ENCODE measurements around the gene SPAG16. TPM values are rescaled to one million over a fixed set of nuclear protein-coding genes. Genes with fewer than 3 reads are reported as not detected.

Gene SPAG16
- polyA plus RNA-seq, 2 of the 4 experiments (the other 2 are of a cell fraction): 19.1 to 27.6 TPM

DNA sequence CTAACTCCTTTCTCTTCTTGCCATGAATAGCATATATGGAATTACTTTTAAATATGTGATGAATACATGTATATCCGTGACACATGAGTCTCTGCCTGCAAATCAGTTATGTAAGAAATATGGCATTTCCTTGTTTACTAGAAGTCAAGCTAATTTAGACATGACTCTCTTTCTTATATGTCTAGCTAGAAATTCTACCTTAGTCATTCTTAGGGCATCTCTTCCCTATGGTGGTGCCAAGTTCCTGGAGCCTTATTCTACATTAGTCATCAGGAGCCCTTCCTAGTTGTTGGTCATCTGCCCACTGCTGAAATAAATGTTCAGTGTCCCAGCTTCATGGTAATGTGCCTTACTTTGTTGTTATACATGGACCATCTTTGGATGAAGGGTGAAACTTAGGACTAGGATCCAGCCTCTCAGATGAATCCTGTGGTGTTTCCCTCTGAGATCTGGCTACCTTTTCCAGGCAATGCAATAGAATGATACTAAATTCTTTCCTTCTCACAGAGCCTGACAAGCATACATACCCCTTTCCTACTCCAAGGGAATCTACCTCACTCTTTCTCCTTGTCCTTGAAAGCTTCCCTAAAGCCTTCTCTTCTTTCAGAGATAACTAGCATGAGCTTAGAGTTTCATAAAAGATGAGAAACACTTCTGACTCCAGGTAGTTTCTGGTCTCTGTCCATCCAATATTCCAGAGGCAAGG lies 711.3 kb downstream of the SPAG16 start:
- ATAC-seq (peak; percentile 99 to 100), FAIRE-seq (no peak), DNase-seq (ENCODE audit: low read depth in 1 of 2, low spot score in 1 of 2) (peak; percentile 42 to 86)
- 3% methylated on average over 1 of the region's 1 CpG for WGBS (ENCODE audit: missing lambda C conversion rate)
- H3K4me2 ChIP-seq: peak overlapping the region; percentile 74
- H3K9me3 ChIP-seq: peaks cover 4% of the 10 kb centered on the region; the same call in 1 of the 3 replicates
- H3K4me3 ChIP-seq: no peak overlapping the region
- TF ChIP-seq, protein P1, sequence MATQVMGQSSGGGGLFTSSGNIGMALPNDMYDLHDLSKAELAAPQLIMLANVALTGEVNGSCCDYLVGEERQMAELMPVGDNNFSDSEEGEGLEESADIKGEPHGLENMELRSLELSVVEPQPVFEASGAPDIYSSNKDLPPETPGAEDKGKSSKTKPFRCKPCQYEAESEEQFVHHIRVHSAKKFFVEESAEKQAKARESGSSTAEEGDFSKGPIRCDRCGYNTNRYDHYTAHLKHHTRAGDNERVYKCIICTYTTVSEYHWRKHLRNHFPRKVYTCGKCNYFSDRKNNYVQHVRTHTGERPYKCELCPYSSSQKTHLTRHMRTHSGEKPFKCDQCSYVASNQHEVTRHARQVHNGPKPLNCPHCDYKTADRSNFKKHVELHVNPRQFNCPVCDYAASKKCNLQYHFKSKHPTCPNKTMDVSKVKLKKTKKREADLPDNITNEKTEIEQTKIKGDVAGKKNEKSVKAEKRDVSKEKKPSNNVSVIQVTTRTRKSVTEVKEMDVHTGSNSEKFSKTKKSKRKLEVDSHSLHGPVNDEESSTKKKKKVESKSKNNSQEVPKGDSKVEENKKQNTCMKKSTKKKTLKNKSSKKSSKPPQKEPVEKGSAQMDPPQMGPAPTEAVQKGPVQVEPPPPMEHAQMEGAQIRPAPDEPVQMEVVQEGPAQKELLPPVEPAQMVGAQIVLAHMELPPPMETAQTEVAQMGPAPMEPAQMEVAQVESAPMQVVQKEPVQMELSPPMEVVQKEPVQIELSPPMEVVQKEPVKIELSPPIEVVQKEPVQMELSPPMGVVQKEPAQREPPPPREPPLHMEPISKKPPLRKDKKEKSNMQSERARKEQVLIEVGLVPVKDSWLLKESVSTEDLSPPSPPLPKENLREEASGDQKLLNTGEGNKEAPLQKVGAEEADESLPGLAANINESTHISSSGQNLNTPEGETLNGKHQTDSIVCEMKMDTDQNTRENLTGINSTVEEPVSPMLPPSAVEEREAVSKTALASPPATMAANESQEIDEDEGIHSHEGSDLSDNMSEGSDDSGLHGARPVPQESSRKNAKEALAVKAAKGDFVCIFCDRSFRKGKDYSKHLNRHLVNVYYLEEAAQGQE (IDR thresholded peaks at IDR 0.05): no peak
- TF ChIP-seq NPAS2 (CRISPR knock-in tag; IDR thresholded peaks at IDR 0.05; ENCODE audit: borderline replicate concordance) (no peak), TFCP2L1 (CRISPR knock-in tag; IDR thresholded peaks at IDR 0.05) (no peak), CBX2 (IDR thresholded peaks at IDR 0.05; ENCODE audit: borderline replicate concordance, low read depth) (no peak), FOSL2 (IDR thresholded peaks at IDR 0.05) (peak; percentile 92), FOSL2 (CRISPR knock-in tag; IDR thresholded peaks at IDR 0.05) (peak; percentile 91), POLR2AphosphoS2 (conservative IDR thresholded peaks at IDR 0.05; ENCODE audit: low read length) (no peak), HEYL (CRISPR knock-in tag; IDR thresholded peaks at IDR 0.05) (no peak), EP300 (IDR thresholded peaks at IDR 0.05) (peak in 1 of 2 experiments; percentile 26; a peak in 1 of 5 replicates), JUNB (IDR thresholded peaks at IDR 0.05) (peak; percentile 91), PHF8 (IDR thresholded peaks at IDR 0.05; ENCODE audit: borderline replicate concordance, low read depth) (no peak), JUN (IDR thresholded peaks at IDR 0.05) (peak in 1 of 2 experiments; percentile 59; a peak in 1 of 5 replicates), SMC3 (IDR thresholded peaks at IDR 0.05) (0 out of 3 replicates have a peak, but pooled peaks have one; percentile 9), RCOR1 (IDR thresholded peaks at IDR 0.05; ENCODE audit: low read depth, low read length) (no peak), NR3C1 (IDR thresholded peaks at IDR 0.05) (no peak), ZSCAN20 (CRISPR knock-in tag; IDR thresholded peaks at IDR 0.05) (no peak), MAFK (IDR thresholded peaks at IDR 0.05; ENCODE audit: partially characterized antibody) (peak; percentile 69), HOXB5 (CRISPR knock-in tag; IDR thresholded peaks at IDR 0.05) (no peak), HOXA7 (CRISPR knock-in tag; IDR thresholded peaks at IDR 0.05) (no peak), EHMT2 (IDR thresholded peaks at IDR 0.05; ENCODE audit: low read depth) (no peak), CEBPB (IDR thresholded peaks at IDR 0.05) (peak in 1 of 2 experiments; percentile 52; a peak in 1 of 4 replicates), ZFP36 (IDR thresholded peaks at IDR 0.05; ENCODE audit: borderline replicate concordance, partially characterized antibody) (no peak), RFX5 (IDR thresholded peaks at IDR 0.05) (no peak), ESRRA (IDR thresholded peaks at IDR 0.05; ENCODE audit: borderline replicate concordance, low read length) (no peak), RAD21 (conservative IDR thresholded peaks at IDR 0.05 in 1 of 2, IDR thresholded peaks at IDR 0.05 in 1 of 2) (peak in 1 of 2 experiments; percentile 31; a peak in 1 of 5 replicates), CHD2 (IDR thresholded peaks at IDR 0.05; ENCODE audit: low read length, partially characterized antibody) (no peak), RNF2 (IDR thresholded peaks at IDR 0.05; ENCODE audit: borderline replicate concordance, low read depth) (no peak), MYC (IDR thresholded peaks at IDR 0.05; ENCODE audit: borderline replicate concordance, low read length) (no peak)
- TF ChIP-seq, protein P2, sequence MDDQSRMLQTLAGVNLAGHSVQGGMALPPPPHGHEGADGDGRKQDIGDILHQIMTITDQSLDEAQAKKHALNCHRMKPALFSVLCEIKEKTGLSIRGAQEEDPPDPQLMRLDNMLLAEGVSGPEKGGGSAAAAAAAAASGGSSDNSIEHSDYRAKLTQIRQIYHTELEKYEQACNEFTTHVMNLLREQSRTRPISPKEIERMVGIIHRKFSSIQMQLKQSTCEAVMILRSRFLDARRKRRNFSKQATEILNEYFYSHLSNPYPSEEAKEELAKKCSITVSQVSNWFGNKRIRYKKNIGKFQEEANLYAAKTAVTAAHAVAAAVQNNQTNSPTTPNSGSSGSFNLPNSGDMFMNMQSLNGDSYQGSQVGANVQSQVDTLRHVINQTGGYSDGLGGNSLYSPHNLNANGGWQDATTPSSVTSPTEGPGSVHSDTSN (IDR thresholded peaks at IDR 0.05): no peak
- TF ChIP-seq, protein P3, sequence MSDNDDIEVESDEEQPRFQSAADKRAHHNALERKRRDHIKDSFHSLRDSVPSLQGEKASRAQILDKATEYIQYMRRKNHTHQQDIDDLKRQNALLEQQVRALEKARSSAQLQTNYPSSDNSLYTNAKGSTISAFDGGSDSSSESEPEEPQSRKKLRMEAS (IDR thresholded peaks at IDR 0.05): 0 out of 2 replicates have a peak, but pooled peaks have one; percentile 21
- TF ChIP-seq, protein P4, sequence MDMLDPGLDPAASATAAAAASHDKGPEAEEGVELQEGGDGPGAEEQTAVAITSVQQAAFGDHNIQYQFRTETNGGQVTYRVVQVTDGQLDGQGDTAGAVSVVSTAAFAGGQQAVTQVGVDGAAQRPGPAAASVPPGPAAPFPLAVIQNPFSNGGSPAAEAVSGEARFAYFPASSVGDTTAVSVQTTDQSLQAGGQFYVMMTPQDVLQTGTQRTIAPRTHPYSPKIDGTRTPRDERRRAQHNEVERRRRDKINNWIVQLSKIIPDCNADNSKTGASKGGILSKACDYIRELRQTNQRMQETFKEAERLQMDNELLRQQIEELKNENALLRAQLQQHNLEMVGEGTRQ (IDR thresholded peaks at IDR 0.05): no peak
- TF ChIP-seq, protein P5, sequence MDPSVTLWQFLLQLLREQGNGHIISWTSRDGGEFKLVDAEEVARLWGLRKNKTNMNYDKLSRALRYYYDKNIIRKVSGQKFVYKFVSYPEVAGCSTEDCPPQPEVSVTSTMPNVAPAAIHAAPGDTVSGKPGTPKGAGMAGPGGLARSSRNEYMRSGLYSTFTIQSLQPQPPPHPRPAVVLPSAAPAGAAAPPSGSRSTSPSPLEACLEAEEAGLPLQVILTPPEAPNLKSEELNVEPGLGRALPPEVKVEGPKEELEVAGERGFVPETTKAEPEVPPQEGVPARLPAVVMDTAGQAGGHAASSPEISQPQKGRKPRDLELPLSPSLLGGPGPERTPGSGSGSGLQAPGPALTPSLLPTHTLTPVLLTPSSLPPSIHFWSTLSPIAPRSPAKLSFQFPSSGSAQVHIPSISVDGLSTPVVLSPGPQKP (IDR thresholded peaks at IDR 0.05; ENCODE audit: low read depth, low read length): no peak
- TF ChIP-seq, protein P6, sequence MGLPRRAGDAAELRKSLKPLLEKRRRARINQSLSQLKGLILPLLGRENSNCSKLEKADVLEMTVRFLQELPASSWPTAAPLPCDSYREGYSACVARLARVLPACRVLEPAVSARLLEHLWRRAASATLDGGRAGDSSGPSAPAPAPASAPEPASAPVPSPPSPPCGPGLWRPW (IDR thresholded peaks at IDR 0.05): no peak
- ChIA-PET POLR2A (no interaction called here), CTCF (interaction anchor here (0.8 kb wide), 1 partner anchor 72 kb away, joined by 3 read pairs; no protein-coding TSS in a partner anchor)
- H3K4me1 ChIP-seq: peaks cover 19% of the 10 kb centered on the region
- peak overlapping the region; percentile 54 to 76 for H3K27ac ChIP-seq

All from A549 (cell line).